Thoracic aorta (tissue), 2 donors: ENCODE results near the gene LRP11. TPM values are rescaled to one million over a fixed set of nuclear protein-coding genes. Genes with fewer than 3 reads are reported as not detected.
"Not testable (repeated sequence)": the region's sequence is repeated elsewhere in the genome, so short reads cannot be mapped to it uniquely, and the experiment has no call there.

Experiments
- ATAC-seq: fragments of 150-250 bp; one replicate; pipeline ENCODE4 v1.8.0; 2017; ENCODE audit warnings: low read depth; ENCODE audit not compliant: insufficient number of reproducible peaks, low FRiP score
- DNase-seq: peaks from one replicate; pipeline ENCODE4 v3.0.0-alpha.2; 2020; ENCODE audit warnings: low spot score
- H3K27ac ChIP-seq, 2 donors: fragments of 200-600 bp; sonication (generic); 1 replicate in 1 of 2; 2 replicates in 1 of 2; pipeline ENCODE4 v1.5.1; 2016; ENCODE audit warnings: mild to moderate bottlenecking in 2 of 2, moderate library complexity in 2 of 2
- H3K27me3 ChIP-seq: fragments of 200-600 bp; sonication (generic); replicated peaks from 2 replicates; pipeline ENCODE4 v1.6.0; 2016; ENCODE audit warnings: mild to moderate bottlenecking; ENCODE audit not compliant: insufficient read depth
- H3K36me3 ChIP-seq: fragments of 200-600 bp; sonication (generic); one replicate; pipeline ENCODE4 v1.5.1; 2016
- H3K4me1 ChIP-seq, 2 donors: fragments of 200-600 bp; sonication (generic); 1 replicate in 1 of 2; 2 replicates in 1 of 2; pipeline versions ENCODE4 v1.5.1 to v1.6.0; 2016; ENCODE audit warnings: low read depth in 2 of 2, mild to moderate bottlenecking in 1 of 2; ENCODE audit not compliant: control insufficient read depth in 1 of 2
- H3K4me3 ChIP-seq: fragments of 200-600 bp; sonication (generic); 2 replicates; pipeline ENCODE4 v1.5.1; 2016; ENCODE audit warnings: mild to moderate bottlenecking
- H3K9me3 ChIP-seq: fragments of 200-600 bp; sonication (generic); 2 replicates; pipeline ENCODE4 v1.5.1; 2016
- CTCF ChIP-seq: fragments of 200-600 bp; sonication (generic); IDR thresholded peaks from one replicate; pipeline ENCODE4 v1.5.1; 2019; ENCODE audit warnings: antibody characterized with exemption
- total RNA-seq, 2 donors: library from RNA; depleted of rRNA; stranded (reverse); fragments of >200 nt; gene quantifications; one replicate each; pipeline versions ENCODE4 v1.1.0 to v1.2.3, GENCODE V29; 2016

LRP11 gene
- total RNA-seq, 2 donors from 2014 or later = 22.4 to 31.8 TPM

- H3K4me1 ChIP-seq = peaks cover 19 to 34% of the 10 kb centered on the region in 2 donors
- H3K27me3 ChIP-seq = no peaks in the 10 kb centered on the region
- H3K9me3 ChIP-seq = no peaks in the 10 kb centered on the region
- peak overlapping the region; percentile 60 for H3K4me3 ChIP-seq
- TF ChIP-seq CTCF = no peak
- DNase-seq (peak; percentile 83), ATAC-seq (peak; percentile 76)
- H3K36me3 ChIP-seq = no peaks in the 10 kb centered on the region
- peak overlapping the region; percentile 42 to 73 for H3K27ac ChIP-seq
These were observed 33.0 kb upstream of the LRP11 start for GRCh38 chr6:149897015-149897697.

GRCh38 chr6:149896491-149896890 is 32.3 kb upstream of the LRP11 start:
- Histone ChIP-seq H3K4me3 (no peak overlapping the region), H3K36me3 (no peaks in the 10 kb centered on the region), H3K4me1 (peaks cover 19 to 34% of the 10 kb centered on the region in 2 donors), H3K9me3 (no peaks in the 10 kb centered on the region), H3K27ac (peak overlapping the region; percentile 42 to 73), H3K27me3 (no peaks in the 10 kb centered on the region)
- ATAC-seq (no peak), DNase-seq (no peak)
- TF ChIP-seq CTCF = no peak

GRCh38 chr6:149895833-149896271 is 31.7 kb upstream of the LRP11 start:
- Histone ChIP-seq H3K4me1 (peaks cover 19 to 34% of the 10 kb centered on the region in 2 donors), H3K27me3 (no peaks in the 10 kb centered on the region), H3K9me3 (no peaks in the 10 kb centered on the region), H3K36me3 (no peaks in the 10 kb centered on the region), H3K27ac (peak overlapping the region in 1 of 2 donors; percentile 73), H3K4me3 (no peak overlapping the region)
- ATAC-seq (no peak), DNase-seq (peak; percentile 24)
- TF ChIP-seq CTCF = no peak

- Histone ChIP-seq H3K4me3 (no peak overlapping the region), H3K27me3 (no peaks in the 10 kb centered on the region), H3K27ac (peak overlapping the region in 1 of 2 donors; percentile 73), H3K36me3 (no peaks in the 10 kb centered on the region), H3K9me3 (no peaks in the 10 kb centered on the region), H3K4me1 (peaks cover 19 to 34% of the 10 kb centered on the region in 2 donors)
- no peak for ATAC-seq
- TF ChIP-seq CTCF = no peak
- DNase-seq = no peak
These were observed 31.0 kb upstream of the LRP11 start for GRCh38 chr6:149895048-149895590.

GRCh38 chr6:149891864-149892263 is 27.7 kb upstream of the LRP11 start:
- ATAC-seq, H3K27ac ChIP-seq, H3K36me3 ChIP-seq, H3K9me3 ChIP-seq, H3K27me3 ChIP-seq, DNase-seq, H3K4me3 ChIP-seq: not testable (repeated sequence)
- peaks cover 15 to 24% of the 10 kb centered on the region in 2 donors for H3K4me1 ChIP-seq
